Endometrial microvascular endothelial cells (primary cell): Measurements from ENCODE around the gene SKA2. TPM values are rescaled to one million over a fixed set of nuclear protein-coding genes. Genes with fewer than 3 reads are reported as not detected.
"Not testable (repeated sequence)": the region's sequence is repeated elsewhere in the genome, so short reads cannot be mapped to it uniquely, and the experiment has no call there.

ENCODE experiments used
- in situ Hi-C: cut with HindIII; loops from 2 replicates; pipeline ENCODE4 v1.10.0; 2017; ENCODE audit warnings: low sequenced_read_pairs, low pct_unique_long_range_greater_than_20kb; ENCODE audit errors: inconsistent ontology term
- total RNA-seq: library from RNA; depleted of rRNA; stranded (reverse); fragments of >200 nt; gene quantifications from one replicate; pipeline ENCODE4 v1.2.3, GENCODE V29; 2015; ENCODE audit errors: inconsistent ontology term

SKA2 gene, protein sequence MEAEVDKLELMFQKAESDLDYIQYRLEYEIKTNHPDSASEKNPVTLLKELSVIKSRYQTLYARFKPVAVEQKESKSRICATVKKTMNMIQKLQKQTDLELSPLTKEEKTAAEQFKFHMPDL
- total RNA-seq: 105 TPM

DNA sequence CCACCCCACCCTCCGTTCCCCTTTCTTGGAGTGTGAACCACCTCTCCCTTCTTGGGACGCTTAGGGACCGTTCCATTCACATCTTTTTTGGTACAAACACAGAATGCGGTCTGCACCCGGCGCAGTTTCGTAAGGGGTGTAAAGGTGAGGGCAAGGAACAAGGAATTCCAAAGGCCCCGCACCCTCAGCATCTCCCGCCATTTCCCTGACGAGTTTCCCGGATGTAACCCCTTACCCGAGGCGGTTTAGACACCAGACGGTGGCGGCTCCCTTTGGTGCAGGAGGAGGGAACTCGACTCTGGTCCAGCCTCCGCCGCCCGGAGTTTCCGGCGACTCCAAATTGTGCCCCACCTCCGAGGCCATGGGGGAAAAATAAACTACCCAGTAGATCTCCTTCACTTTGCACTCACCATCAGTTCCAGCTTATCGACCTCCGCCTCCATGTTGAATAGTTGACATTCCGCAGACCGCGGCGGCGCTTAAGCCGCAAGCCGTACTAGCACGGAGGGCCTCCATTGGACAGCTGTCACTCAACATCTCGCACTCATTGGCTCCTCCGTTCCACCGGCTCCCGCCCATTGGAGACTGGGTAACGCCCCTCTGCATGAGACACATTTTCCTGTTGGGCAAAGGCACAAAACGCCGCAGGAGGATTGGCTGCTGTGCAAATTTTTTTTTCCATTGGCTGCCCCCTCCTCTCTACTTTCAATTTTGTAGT is at the start of gene SKA2:
Gene SKA2 (minus strand): TSS at position 466 of the 718 bp plus-strand sequence. CDS start 23 bp downstream, at position 443.
- in situ Hi-C loops: no loop called here

DNA sequence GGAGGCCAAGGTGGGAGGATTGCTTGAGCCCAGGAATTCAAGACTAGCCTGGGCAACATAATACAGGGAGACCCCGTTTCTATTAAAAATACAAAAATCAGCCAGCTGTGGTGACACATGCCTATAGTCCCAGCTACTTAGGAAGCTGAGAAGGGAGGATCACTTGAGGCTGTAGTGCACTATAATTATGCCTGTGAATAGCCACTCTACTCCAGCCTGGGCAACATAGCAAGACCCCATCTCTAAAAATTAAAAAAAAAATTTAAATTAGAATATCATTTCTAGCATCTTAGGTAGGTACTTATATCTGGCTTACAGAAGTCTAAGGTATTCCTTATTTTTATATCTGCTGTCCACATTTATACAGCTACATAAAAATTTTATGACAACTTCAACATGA is 47.3 kb upstream of the SKA2 start:
- in situ Hi-C loops: no loop called here

DNA sequence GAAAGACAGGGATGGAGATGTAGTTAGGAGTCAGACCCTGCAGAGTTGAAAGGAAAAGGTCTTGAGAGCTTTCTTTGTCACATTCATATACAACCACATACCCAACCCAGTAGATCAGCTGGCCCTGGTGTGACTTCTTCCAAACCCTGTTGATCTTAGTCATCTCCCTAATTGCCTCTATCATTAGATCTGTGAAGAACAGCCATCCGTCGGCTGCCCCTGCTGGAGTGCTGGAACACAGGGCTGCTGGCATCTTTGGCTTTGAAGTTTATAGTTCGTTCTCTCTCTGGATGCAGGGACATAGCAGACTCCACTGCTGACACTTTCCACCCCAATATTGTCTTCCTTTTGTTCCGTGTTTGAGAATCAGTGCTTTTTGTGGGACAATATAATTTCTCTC is 44.4 kb upstream of the SKA2 start:
- in situ Hi-C loops: no loop called here

DNA sequence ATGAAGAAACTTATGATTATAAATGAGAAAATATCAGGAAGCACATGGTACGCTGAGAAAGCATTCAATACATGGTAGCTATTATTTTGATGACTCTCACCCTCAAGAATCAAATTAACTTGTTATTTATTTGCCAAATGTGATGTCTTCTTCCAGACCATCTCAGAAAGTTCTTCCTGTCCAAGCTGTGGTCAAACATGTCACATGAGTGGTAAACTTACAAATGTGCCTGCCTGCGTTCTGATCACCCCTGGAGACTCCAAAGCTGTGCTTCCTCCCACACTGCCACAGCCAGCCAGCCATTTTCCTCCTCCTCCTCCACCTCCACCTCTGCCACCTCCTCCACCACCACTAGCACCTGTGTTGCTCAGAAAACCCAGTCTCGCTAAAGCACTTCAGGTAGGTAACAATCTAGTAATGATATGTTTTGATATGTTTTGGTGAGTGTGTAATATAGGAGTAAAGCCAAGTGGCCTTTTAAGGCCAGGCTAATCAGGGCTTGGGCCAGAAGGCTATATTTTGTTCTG is 38.4 kb upstream of the SKA2 start:
- in situ Hi-C loops: no loop called here

DNA sequence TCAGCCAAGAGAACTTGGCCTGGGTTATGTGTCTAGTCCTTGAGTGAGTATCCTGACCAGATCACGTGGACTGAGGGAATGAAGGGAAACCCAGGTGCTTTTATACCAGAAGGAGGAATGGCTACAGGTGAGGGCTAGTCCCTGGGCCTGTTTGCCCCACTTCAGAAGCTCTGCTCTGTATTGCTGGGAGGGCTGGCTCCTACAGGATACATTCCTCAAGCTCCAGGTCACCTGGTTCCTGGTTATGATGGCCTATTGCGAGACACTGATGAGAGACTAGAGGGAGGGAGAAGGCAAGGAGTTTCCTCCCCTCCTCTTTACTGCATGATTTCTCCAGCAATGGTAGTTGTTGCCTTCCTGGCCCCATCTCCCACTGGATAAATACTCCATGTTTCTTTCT is 35.8 kb upstream of the SKA2 start:
- in situ Hi-C loops: no loop called here

DNA sequence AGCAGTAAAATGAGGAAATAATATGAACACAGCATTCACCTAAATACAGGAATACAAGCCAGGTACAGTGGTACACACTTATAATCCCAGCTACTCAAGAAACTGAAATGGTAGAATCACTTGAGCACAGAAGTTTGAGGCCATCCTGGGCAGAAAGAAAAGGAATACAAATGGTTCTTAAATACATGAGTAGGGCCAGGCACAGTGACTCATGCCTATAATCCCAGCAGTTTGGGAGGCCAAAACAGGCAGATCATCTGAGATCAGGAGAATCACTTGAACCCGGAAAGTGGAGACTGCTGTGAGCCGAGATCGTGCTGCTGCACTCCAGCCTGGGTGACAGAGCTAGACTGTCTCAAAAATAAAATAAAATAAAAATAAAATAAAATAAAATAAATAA is 31.9 kb upstream of the SKA2 start:
- in situ Hi-C loops: no loop called here

DNA sequence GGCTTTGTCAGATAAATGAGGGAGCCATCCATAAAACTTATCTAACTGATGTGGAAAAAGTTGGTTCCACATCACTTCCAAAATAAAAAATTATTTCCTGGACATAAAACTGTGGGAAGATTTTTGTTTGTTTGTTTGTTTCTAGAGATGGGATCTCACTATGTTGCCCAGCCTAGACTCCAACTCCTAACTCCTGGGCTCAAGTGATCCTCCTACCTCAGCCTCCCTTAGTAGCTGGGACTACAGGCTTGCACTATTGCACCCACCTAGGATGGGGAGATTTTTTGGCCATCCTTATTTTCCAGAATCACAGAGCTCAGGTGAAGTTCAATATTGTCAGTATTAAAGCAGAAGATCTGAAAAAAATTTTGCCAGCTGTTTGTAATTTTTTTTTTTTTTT is 31.0 kb upstream of the SKA2 start:
- in situ Hi-C loops: no loop called here

DNA sequence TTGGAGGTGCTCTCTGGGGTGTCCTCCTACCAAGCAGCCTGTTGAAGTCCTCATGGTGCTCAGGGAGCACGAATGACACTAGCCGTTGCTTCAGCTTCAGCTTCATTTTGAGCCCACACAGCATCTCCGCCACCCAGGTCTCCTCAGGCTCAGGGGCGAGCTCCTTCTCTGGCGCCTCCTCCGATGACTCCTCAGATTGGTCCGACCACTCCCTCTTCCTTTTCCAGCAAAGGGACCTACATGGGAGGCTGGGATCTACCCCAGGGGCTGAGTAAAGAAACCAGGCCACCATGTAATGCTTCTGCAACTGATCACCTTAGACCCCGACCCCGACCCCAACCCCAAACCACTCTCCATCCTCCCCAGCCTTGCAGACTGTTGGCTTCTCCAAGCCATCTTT is 26.5 kb upstream of the SKA2 start:
- in situ Hi-C loops: no loop called here

DNA sequence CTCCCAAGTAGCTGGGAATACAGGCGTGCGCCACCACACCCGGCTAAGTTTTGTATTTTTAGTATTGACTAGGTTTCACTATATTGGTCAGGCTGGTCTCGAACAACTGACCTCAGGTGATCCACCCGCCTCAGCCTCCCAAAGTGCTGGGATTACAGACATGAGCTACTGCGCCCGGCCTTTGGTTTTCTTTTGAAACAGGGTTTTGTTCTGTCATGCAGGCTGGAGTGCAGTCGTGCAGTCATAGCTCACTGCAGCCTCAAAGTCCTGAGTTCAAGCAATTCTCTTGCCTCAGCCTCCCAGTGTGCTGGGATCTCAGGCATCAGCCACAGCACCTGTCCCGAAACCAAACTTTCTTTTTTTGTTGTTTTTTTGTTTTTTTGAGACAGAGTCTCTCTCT is 25.6 kb upstream of the SKA2 start:
- in situ Hi-C loops: no loop called here

DNA sequence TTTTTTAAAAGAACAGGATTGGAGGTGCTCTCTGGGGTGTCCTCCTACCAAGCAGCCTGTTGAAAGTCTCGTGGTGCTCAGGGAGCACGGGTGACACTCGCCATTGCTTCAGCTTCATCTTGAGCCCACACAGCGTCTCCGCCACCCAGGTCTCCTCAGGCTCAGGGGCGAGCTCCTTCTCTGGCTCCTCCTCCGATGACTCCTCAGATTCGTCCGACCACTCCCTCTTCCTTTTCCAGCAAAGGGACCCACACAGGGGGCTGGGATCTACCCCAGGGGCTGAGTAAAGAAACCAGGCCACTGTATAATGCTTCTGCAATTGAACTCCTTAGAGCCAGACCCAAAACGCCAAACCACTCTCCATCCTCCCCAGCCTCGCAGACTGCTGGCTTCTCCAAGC is 24.6 kb upstream of the SKA2 start:
- in situ Hi-C loops: not testable (repeated sequence)

DNA sequence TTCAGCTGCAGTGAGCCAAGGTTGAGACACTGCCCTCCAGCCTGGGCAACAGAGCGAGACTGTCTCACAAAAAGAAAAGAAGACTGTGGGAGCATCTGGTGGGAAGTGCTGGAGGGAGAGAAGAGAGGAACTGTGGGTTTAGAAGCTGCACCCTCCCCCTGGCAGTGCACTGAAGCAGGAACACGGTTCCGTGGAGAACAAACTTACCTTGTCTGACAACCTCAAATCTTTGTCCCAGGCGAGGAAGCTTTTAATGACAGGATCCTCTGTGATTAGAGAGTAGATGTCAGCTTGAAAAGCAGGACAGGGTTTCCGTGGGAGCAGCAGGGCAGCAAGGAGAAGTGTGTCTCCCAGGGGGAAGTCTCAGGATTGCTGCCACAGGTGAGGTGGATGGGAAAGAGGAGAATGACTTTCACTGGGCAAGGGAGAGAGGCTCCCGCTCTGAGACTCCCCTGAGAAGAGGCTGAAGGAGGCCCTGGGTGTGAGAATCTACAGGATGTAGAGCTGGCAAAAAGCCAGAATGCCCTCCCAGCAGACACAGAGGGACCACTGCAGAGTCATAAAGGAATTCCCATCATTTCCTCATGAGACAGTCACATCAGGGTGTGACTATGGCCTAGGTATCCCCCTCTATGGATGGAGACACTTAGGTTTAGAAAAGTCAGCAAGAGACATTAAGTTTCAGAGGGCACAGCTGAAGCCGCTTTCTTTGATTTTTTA is 23.4 kb upstream of the SKA2 start:
- in situ Hi-C loops: no loop called here

DNA sequence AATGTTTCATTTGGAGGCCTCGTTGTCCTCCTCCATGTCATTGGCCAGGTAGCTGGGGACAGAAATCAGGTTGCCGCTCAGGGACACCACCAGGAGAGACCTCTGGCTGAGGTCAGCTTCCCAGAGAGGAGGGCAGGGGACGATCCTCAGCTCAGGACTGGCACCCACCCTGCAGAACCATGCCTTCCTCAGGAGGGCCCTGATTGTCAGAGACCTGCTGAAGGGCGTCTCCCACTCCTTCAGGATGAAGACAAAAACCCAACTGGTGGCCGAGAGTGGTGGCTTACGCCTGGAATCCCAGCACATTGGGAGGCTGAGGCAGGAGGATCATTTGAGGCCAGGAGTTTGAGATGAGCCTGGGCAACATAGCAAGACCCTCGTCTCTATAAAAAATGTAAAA is 20.1 kb upstream of the SKA2 start:
- in situ Hi-C loops: no loop called here

DNA sequence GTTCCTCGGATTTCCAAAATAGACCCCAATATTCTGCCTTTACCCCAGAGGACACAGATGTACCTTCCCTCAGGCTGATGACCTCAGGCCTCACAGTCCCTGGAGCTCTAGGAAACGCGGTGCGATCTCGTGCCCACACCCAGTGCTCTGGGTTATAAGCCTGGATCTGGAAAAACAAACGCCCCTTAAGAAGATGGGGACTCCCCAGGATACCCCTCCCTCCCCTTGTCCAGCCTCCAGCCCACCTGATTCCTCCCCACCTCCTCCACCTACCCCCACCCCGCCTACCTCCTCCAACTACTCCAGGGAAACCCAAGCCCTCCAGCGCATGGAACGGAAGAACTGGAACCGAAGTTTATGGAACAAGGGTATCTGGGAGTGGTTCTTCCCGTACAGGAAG is 19.7 kb upstream of the SKA2 start:
- in situ Hi-C loops: no loop called here

DNA sequence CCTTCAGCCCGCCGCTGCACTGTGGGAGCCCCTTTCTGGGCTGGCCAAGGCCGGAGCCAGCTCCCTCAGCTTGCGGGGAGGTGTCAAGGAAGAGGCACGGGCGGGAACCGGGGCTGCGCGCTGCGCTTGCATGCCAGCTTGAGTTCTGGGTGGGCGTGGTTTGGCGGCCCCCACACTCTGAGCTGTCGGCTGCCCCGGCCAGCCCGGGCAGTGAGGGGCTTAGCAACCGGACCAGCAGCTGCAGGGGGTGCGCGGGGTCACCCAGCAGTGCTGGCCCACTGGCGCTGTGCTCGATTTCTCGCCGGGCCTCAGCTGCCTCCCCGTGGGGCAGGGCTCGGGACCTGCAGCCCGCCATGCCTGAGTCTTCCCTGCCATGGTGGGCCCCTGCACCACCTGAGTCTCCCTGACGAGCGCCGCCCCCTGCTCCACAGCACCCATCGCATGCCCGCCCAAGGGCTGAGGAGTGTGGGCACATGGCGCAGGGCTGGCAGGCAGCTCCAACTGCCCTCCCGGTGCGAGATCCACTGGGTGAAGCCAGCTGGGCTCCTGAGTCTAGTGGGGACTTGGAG is 17.5 kb upstream of the SKA2 start:
- in situ Hi-C loops: no loop called here

DNA sequence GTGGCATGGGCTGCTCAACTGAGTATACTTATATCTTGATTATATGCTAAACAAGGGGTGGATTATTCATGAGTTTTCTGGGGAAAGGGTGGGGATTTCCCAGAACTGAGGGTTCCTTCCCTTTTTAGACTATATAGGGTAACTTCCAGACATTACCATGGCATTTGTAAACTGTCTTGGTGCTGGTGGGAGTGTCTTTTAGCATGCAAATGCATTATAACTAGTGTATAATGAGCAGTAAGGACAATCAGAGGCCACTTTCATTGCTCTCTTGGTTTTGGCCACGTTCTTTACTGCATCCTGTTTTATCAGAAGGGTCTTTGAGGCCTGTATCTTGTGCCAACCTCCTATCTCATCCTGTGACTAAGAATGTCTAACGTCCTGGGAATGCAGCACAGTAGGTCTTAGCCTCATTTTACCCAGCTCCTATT is 12.6 kb upstream of the SKA2 start:
- in situ Hi-C loops: no loop called here

DNA sequence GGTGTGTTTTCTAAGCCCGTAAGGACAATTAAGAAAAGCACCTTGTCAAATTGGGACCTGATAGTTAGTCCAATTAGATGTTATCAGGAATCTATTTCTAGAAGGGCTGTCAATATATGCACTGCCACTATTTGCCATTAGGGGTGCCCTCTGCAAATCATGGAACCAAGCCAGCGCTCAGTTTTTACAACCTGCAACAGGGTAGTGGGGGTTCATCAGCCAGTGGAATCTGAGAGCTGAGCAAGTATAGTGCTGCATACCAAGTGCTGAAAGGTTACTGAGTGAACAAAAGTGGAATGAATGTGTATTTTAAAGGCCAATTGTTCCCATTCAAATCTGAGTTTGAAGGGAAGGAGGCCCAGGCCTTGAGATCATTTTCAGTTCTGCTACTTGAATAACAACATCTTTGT is 11.0 kb upstream of the SKA2 start:
- in situ Hi-C loops: no loop called here

DNA sequence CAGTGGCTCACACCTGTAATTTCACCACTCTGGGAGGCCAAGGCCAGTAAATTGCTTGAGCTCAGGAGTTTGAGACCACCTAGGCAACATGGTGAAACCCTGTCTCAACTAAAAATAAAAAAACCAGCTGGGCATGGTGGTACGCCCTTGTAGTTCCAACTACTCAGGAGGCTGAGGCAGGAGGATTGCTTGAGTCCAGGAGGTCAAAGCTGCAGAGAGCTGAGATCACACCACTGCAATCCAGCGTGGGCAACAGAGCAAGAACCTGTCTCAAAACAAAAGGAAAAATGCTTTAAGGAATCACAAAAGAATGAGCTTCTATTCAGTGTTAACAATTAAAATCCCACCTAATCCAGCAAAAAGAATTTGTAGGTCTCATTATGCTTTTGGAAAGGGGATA is 6.5 kb upstream of the SKA2 start:
- in situ Hi-C loops: no loop called here

DNA sequence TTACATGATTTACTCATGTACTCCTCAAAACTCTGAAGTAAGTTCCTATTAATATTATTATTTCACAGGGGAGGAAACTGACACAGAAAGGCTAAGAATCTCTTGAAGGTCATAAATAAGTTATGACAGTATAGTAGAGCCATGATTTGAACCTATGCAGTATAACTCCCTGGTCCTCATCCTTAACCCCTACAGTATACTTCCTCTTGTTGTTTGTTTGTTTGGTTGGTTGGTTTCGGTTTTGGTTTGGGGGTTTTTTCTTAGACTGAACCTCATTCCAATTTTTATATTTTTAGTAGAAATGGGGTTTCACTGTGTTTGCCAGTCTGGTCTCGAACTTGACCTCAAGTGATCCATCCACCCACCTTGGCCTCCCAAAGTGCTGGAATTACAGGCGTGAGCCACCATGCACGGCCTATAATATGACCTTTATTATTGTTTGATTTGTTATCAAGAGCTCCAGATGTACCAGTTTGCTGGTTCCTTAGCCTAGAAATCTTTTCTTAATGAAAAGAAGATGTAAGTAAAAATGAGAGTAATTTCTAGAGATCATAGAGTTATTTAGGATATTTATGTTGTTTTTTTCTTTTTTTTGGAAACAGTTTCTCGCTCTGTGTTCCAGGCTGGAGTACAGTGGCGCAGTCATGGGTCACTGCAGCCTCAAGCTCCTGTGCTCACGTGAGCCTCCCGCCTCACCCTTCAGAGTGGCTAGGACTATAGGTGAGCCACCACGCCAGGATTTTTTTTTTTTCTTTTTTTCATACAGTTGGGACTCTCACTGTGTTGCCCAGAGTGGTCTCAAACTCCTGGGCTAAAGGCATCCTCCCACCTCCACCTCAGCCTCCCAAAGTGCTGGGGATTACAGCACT is 5.4 kb upstream of the SKA2 start:
- in situ Hi-C loops: no loop called here
